NCI-H82 treated with DMSO at 0.1 percent for 48 hours (cell line): ENCODE data around the gene STOML3.

Experiments
- DNase-seq: peaks from one replicate; lab custom pipeline; 2025; ENCODE audit not compliant: unreplicated experiment; lab: John Stamatoyannopoulos, UW

STOML3 gene

GRCh38 chr13:38993381-38993780, 2.8 kb upstream of the STOML3 start:
- DNase-seq = no peak

GRCh38 chr13:38981096-38981495, 9.5 kb downstream of the STOML3 start:
- DNase-seq = no peak

DNA sequence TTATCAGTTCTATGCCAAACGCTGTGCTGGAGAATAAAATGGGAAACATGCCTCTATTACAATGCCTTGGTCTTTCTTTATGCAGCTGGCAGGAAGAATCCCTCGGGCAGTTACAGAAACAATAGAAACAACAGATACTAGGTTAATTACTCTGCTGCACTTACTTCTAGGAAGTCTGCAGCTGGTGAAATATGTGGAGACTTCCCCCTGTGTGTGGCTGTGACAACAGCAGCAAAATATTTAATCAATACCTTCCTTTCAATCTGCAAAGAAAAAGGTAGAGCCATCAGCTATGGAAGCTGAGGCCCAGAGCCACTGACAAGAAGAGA, 9.9 kb downstream of the STOML3 start:
- DNase-seq = no peak

GRCh38 chr13:38979891-38980749, 10.5 kb downstream of the STOML3 start:
- no peak for DNase-seq

- no peak for DNase-seq
Measured at GRCh38 chr13:38970380-38971051, 20.1 kb downstream of the STOML3 start.

- DNase-seq = no peak
Measured at GRCh38 chr13:38969187-38969586, 21.4 kb downstream of the STOML3 start.

GRCh38 chr13:38967446-38967845, 23.2 kb downstream of the STOML3 start:
- no peak for DNase-seq

DNA sequence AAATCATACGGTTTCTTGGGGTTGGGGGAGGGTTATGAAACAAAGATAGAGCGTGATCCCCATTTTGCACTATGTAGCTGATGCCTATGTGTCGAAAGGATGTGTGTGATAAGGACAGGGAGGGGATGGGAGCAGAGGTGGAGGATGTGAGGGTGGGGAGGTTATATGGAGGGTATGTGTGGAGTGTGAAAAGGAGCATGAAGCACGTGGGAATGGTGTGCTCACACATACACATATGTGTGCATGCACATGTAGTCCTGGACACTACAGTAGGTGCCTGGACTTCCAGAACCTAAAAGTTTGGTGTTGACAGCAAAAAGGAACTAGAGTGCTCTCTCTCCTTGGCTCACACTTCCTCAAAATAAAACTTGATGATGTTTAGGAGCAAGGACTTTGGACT, 25.4 kb downstream of the STOML3 start:
- DNase-seq = no peak

DNA sequence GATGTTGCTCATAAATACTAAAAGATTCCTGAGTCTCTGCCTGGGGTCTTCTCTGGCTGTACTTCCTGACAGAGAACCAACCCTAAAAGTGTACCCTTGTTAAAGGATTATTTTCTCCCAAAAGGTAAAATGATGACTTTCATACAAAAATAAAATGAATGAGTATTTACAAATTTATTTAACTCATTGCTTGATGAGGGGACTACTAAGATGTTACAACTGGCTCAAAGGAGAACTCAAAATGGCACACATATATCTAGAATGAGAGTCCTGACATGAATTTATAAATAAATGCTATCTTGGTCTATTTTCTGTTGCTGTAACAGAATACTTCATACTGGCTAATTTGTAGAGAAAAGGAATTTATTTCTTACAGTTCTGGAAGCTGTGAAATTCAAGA, 30.5 kb downstream of the STOML3 start:
- no peak for DNase-seq

DNA sequence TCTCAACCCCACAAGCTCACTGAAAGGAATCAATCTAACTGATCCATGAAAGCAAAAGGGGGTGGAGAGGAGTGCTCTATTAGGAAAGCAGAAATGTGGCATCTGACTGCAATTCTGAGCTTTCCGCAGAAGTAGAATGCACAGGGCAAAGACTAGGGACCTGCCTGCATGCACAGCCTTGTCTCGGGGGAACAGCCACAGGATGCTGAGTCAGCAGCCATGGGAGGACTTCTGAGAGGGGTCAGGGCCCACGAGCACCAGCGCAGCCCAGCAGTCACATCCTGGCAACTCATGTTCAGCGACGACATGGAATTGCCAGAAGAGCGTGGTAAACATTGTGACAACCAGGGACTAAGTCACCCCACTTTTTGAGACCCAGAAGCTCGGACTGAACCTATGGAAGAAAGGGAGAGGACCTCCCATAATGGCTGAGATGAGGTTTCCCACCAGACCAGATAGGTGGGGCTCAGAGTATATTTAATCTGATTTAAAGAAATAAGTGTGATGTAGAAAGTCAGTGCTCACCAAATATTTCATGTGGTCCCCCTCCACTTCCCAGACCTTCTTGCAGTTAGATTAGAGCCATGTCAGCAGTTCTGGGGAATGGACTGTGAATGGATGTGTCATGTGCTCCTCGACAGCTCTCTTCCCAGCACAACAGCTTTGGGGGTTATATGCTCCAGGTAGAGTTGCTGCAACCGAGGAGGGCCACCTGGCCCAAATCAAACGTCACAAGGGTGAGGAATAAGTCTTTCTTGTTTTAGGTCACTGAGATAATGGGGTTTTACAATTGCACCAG, 32.6 kb downstream of the STOML3 start:
- no peak for DNase-seq

DNA sequence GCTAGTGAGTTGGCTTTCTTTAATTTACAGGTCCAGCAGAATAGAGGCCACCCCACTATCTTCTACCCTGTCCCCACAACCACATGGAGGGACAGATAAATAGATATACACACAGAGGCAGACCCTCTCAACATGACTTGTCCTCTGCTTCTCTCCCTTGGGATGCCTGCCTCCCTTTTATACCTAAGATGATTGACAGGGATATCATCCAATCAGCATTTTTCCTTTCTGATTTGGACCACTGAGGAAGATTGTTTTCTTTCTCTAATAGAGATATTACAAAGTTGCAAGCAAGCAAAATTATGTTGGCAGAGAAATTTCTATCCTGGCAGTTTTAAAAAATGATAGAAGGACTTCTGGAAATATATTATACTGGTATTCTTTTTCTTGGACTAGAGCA, 35.8 kb downstream of the STOML3 start:
- no peak for DNase-seq

GRCh38 chr13:38954291-38954690, 36.3 kb downstream of the STOML3 start:
- no peak for DNase-seq

- DNase-seq = no peak
Measured at GRCh38 chr13:38952827-38953226, 37.8 kb downstream of the STOML3 start.

GRCh38 chr13:38951525-38952313, 38.9 kb downstream of the STOML3 start:
- no peak for DNase-seq

DNA sequence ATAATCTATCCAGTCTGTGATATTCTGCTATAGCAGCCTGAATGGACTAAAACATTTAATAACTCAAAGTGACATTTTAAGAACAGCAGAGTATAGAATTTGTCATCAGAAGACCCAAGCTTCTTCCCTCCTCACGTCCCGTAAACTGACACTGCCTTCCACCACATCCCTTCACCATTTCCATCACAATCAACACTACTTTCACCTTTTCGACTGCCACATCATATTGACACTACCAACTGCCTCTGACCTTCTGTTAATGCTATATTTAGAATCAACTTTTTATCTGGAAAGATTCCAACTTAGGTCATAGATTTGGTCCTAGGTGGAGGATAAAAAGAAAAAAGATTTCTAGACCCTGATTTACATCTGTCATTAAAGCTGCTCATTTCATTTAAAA, 39.6 kb downstream of the STOML3 start:
- DNase-seq = no peak

- DNase-seq = no peak
Measured at GRCh38 chr13:38947054-38947453, 43.6 kb downstream of the STOML3 start.

GRCh38 chr13:38944219-38944618, 46.4 kb downstream of the STOML3 start:
- no peak for DNase-seq

- DNase-seq = no peak
Measured at GRCh38 chr13:38943231-38943630, 47.4 kb downstream of the STOML3 start.

GRCh38 chr13:38941353-38941945, 49.2 kb downstream of the STOML3 start:
- no peak for DNase-seq

- no peak for DNase-seq
Measured at GRCh38 chr13:38933786-38934185, 56.8 kb downstream of the STOML3 start.

- no peak for DNase-seq
Measured at GRCh38 chr13:38922170-38922569, 68.5 kb downstream of the STOML3 start.
